ENCODE measurements around the gene ADAT3.

The ADAT3 gene

GRCh38 chr19:1957562-1958248 is 52.5 kb downstream of the ADAT3 start:
- no peak for DNase-seq (ENCODE audit: low spot score)

GRCh38 chr19:1959928-1960589 is 54.9 kb downstream of the ADAT3 start:
- DNase-seq (ENCODE audit: low spot score): no peak

GRCh38 chr19:1961000-1961883 is 56.0 kb downstream of the ADAT3 start:
- no peak for DNase-seq (ENCODE audit: low spot score)

- no peak for DNase-seq (ENCODE audit: low spot score)
Observed at GRCh38 chr19:1962674-1963073, 57.5 kb downstream of the ADAT3 start.
